Progenitor cell of endocrine pancreas (in vitro differentiated cells): ENCODE results near the gene FOXL1. TPM values are rescaled to one million over a fixed set of nuclear protein-coding genes. Genes with fewer than 3 reads are reported as not detected.

Source experiments
- DNase-seq: peaks from one replicate; pipeline ENCODE4 v3.0.0; 2021; ENCODE audit warnings: low spot score; ENCODE audit not compliant: unreplicated experiment
- H3K27ac Mint-ChIP-seq: 2 replicates; pipeline ENCODE4 v1.8.0; 2021; ENCODE audit warnings: mild to moderate bottlenecking, moderate library complexity, mixed read lengths
- H3K27me3 Mint-ChIP-seq: 2 replicates; pipeline ENCODE4 v1.8.0; 2021; ENCODE audit warnings: mixed read lengths
- H3K36me3 Mint-ChIP-seq: 2 replicates; pipeline ENCODE4 v1.8.0; 2022; ENCODE audit warnings: mixed read lengths; ENCODE audit not compliant: insufficient read depth
- H3K4me1 Mint-ChIP-seq: 2 replicates; pipeline ENCODE4 v1.8.0; 2021; ENCODE audit warnings: low read depth, mixed read lengths
- H3K4me3 Mint-ChIP-seq: 2 replicates; pipeline ENCODE4 v1.8.0; 2021; ENCODE audit warnings: low read depth, mild to moderate bottlenecking, moderate library complexity, mixed read lengths
- H3K9me3 Mint-ChIP-seq: 2 replicates; pipeline ENCODE4 v1.8.0; 2021; ENCODE audit warnings: low read depth, mixed read lengths
- CTCF ChIP-seq: fragments of 200-600 bp; sonication (generic); IDR thresholded peaks from one replicate; pipeline ENCODE4 v1.5.0; 2021; ENCODE audit warnings: antibody characterized with exemption, mild to moderate bottlenecking; ENCODE audit not compliant: unreplicated experiment
- total RNA-seq: library from RNA; stranded (reverse); gene quantifications from 2 replicates; pipeline ENCODE4 v1.2.1, GENCODE V29; 2021

The FOXL1 gene
- total RNA-seq, 1 donor from 2014 or later = not detected

- Mint-ChIP-seq H3K4me3 (no peak overlapping the region), H3K9me3 (no peaks in the 10 kb centered on the region), H3K27me3 (peaks cover 21% of the 10 kb centered on the region), H3K4me1 (peaks cover 3% of the 10 kb centered on the region), H3K27ac (no peak overlapping the region), H3K36me3 (peaks cover 3% of the 10 kb centered on the region)
- no peak for DNase-seq
- no peak for TF ChIP-seq CTCF
These were observed 28.5 kb upstream of the FOXL1 start for GRCh38 chr16:86549893-86550190.

GRCh38 chr16:86550281-86550680 lies 28.1 kb upstream of the FOXL1 start:
- no peak for DNase-seq
- H3K9me3 Mint-ChIP-seq = no peaks in the 10 kb centered on the region
- H3K27ac Mint-ChIP-seq = no peak overlapping the region
- no peaks in the 10 kb centered on the region for H3K36me3 Mint-ChIP-seq
- H3K4me3 Mint-ChIP-seq = no peak overlapping the region
- H3K4me1 Mint-ChIP-seq = peaks cover 3% of the 10 kb centered on the region
- TF ChIP-seq CTCF = no peak
- H3K27me3 Mint-ChIP-seq = peaks cover 21% of the 10 kb centered on the region

- peaks cover 34% of the 10 kb centered on the region for H3K27me3 Mint-ChIP-seq
- H3K36me3 Mint-ChIP-seq = no peaks in the 10 kb centered on the region
- no peak for DNase-seq
- no peak for TF ChIP-seq CTCF
- peaks cover 3% of the 10 kb centered on the region for H3K4me1 Mint-ChIP-seq
- H3K4me3 Mint-ChIP-seq = peak overlapping the region; percentile 87
- H3K9me3 Mint-ChIP-seq = no peaks in the 10 kb centered on the region
- no peak overlapping the region for H3K27ac Mint-ChIP-seq
These were observed 25.0 kb upstream of the FOXL1 start for GRCh38 chr16:86553356-86553755.

- no peak for TF ChIP-seq CTCF
- Mint-ChIP-seq H3K27ac (peak overlapping the region; percentile 96), H3K4me3 (peak overlapping the region; percentile 87), H3K36me3 (no peaks in the 10 kb centered on the region), H3K4me1 (peaks cover 3% of the 10 kb centered on the region), H3K27me3 (peaks cover 38% of the 10 kb centered on the region), H3K9me3 (no peaks in the 10 kb centered on the region)
- DNase-seq = no peak
These were observed 23.8 kb upstream of the FOXL1 start for GRCh38 chr16:86554599-86554916.

GRCh38 chr16:86554917-86555703 lies 23.2 kb upstream of the FOXL1 start, which contains the start of gene MTHFSD:
TSS of gene MTHFSD (minus strand) at chr16:86555235. CDS start at chr16:86555184, 51 bp downstream.
- Mint-ChIP-seq H3K4me3 (peak within 1 kb of the TSS; percentile 87), H3K36me3 (no peaks in the 10 kb centered on the region), H3K27ac (peak within 1 kb of the TSS; percentile 96), H3K9me3 (no peaks in the 10 kb centered on the region), H3K4me1 (peaks cover 3% of the 10 kb centered on the region), H3K27me3 (peaks cover 38% of the 10 kb centered on the region)
- peak; percentile 76 for DNase-seq
- TF ChIP-seq CTCF = no peak
